Mucosa of gallbladder (tissue), 1 donor: Measurements from ENCODE around the gene DHDDS. TPM values are rescaled to one million over a fixed set of nuclear protein-coding genes. Genes with fewer than 3 reads are reported as not detected.
A peak's percentile ranks its signal among the peaks of the same experiment; 100 is the strongest.

Experiments
- DNase-seq: peaks from one replicate; pipeline ENCODE4 v3.0.0-alpha.2; 2020; ENCODE audit warnings: low spot score
- total RNA-seq: library from RNA; stranded (reverse); gene quantifications from one replicate; pipeline ENCODE4 v1.2.1, GENCODE V29; 2021
- donor health status: DM: no; HTN: no; CAD: no.

DHDDS gene
- total RNA-seq, 1 donor from 2014 or later, result 42.3 TPM

DNA sequence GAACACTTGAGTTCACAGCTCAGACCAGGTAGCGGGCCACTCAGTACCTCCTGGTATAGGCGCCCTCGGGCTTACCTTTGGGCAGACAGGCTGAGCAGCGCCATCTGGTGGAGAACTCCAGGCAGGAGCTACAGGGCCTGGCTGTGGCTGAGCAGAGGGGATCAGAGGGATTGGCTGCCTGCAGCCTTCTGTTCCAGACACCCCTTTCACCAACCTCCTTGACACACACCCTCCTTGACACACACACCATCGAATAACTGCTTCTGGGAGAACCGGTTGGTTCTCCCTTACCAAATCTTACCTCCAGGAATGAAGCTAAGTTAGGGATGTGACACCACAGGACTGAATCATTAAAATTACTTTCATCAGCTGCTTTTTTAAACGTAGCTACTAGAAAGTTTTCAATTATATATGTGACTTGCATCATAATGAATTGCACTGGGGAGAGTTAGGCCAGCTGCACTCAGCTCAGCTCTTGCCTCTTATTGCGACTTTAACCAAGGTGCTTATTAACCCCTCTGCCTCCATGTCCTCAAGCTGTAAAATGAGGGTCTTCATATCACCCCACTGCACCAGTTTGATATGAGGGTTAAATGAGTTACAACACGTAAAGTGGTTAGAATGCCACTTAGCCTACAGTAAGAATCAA is 14.9 kb upstream of the DHDDS start:
- peak; percentile 67 for DNase-seq

DNA sequence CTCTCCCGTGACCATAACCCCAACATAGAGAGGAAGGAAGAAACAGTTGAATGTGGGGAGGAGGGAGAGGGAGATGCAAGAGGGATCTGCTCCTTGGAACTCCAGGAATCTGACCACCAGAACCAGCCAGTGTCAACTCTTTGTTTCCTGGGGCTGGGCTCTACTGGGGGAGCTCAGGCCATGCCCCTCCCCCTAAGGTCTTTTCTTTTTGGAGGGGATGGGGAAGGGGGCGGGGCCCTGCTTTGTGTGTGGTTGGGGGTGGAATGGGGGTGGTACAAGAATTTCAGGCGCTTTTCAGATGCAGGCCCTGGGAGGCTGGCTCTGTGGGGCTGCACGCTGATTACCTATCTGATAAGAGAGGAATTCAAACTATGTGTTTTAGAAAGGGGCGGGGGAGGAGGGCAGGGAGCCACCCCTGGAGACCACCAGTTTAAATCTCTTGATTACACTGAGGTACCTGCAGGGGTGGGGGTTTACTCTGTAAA is 13.2 kb upstream of the DHDDS start:
- DNase-seq, result no peak

DNA sequence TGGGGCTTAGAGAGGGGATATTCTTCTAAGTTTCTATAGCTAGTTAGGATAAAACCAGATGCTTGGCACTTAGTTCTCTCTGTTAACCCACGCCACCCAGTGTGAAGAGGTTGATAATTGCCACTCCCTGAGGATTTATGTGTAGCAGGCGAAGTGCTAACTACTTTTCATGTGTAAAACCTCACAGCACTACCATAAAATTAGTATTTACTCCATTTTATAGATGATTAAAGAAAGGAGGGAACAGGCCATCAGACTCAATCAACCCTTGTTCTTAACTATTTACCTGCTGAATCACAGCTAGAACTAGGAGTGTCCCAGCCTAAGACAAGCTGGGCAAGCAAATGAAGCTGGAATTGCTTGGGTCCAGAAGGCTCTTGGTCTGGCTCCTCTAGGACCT is 12.6 kb upstream of the DHDDS start:
- no peak for DNase-seq

DNA sequence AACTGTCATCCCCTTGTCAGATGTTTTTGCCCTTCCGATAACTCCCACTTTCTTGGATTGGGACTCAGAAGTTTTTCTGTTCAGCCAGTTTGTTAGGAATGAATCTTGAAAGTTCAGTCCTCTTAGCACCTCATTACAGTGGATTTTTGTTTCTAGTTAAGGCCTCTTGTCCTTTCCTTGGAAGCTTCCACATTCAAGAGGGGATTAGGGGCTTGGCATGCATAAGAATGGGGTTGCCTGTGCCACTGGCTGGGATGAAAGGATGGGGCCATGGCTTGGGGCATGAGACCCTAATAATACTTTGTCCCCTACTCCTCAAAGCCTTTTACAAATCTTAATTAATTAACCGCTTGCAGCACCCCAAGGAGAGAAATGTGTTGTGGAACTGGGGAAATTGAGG is 2.4 kb upstream of the DHDDS start:
- no peak for DNase-seq

DNA sequence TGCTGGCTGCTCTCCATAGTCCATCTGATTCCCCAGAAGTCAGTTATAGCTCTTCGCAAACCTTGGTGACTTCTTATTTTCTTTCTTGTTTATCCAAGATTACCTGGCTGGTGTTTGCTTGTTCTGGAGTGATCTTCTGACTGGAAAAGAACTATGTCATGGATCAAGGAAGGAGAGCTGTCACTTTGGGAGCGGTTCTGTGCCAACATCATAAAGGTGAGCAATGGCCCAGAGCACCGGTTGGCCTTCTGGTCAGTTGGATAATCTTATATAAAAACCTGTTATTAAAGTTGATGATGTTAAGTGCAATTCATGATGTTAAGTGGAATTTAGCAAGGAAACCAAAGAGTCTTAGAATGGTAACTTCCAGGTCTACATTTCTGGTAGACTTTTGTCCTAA is 672 bp downstream of the DHDDS start:
- DNase-seq, result no peak

DNA sequence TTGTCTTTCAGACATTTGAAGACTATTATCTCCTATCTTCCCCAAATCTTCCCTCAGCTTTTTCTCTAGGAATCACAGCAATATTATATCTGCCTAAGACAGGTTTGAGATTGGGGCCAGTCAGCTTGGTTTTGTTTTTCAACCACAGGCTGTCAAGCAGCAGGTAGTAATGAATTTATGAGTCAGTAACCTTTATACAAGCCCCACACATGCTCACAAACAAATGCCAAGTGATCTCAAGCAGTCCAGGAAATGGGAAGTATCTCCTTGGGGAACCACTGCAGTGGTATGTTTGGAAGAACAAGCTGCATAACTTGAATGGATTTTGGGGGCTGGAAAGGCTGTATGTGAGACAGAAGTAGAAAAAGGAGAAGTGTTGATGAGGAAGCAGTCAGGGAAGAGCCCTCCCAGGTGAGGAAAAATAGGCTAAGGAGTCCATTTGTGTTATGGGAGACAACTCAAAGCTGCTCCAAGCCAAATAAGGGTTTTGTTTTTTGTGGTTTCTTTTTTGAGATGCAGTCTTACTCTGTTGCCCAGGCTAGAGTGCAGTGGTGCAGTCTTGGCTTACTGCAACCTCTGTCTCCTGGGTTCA is 2.1 kb downstream of the DHDDS start:
- DNase-seq, result no peak

DNA sequence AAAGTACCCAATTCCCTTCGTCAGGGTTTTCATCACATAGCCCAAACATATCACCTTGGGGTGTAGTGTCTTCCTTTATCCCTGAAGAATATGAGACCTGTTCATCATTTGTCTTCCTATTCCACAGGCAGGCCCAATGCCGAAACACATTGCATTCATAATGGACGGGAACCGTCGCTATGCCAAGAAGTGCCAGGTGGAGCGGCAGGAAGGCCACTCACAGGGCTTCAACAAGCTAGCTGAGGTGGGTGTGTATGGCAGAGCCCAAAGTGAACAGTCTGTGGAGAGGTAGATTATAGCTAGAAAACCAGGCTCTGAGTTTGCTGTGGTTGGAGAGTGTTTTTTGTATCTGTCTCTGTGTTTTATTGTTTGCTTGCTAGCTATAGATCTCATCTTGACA is 5.9 kb downstream of the DHDDS start:
- DNase-seq, result no peak

DNA sequence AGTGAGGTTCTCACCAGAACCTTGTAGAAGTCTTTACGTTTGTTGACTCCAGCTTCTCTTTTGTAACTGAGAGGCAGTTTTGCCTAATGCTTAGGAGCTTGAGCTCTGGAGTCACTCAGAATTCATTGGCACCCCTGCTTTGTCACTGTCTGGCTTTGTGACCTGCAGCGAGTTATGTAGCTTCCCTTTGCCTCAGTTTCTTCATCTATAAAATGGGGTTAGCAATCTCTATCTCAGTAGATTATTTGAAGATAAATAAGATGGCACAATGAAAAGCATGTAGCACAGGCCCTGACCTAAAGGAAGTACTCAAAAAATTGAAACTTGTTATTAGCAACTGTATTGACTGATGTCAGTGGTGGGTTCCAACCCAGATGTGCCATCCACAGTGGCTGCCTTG is 8.1 kb downstream of the DHDDS start:
- DNase-seq, result no peak

DNA sequence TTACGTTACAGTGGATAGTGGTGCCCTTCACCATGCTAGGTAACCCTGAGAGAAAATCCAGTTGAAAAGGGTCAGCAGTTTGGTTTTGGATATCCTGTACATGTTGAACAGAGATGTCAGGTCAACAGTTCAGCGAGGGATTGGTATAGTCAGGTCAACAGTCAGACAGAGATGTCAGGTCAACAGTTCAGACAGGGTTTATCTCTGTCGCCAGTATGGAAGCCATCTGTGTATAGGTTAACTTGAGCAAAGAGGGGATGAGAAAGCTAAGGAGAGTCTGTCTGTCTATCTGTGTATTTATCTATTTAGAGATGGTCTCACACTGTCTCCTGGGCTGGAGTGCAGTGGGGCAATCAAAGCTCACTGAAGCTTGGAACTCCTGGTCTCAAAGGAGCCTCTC is 17.7 kb downstream of the DHDDS start:
- DNase-seq, result no peak

DNA sequence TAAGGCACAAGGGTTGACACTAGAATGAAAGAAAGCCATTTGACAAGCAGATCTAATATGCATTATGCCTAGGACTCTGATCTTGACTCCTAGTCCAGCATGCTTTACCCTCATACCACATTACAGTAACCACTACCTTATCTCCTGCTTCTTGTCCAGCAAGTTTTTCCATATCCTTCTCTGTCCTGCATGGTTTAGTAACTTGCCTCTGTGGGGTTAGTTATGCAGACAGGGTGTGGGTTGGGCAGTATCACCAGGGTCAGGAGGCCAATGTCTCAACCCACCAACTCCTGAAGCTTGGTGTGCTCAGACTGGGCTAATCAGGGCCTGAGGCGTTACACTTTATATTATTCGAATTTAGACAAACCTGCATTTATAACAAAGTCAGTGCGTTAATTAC is 18.8 kb downstream of the DHDDS start:
- no peak for DNase-seq

DNA sequence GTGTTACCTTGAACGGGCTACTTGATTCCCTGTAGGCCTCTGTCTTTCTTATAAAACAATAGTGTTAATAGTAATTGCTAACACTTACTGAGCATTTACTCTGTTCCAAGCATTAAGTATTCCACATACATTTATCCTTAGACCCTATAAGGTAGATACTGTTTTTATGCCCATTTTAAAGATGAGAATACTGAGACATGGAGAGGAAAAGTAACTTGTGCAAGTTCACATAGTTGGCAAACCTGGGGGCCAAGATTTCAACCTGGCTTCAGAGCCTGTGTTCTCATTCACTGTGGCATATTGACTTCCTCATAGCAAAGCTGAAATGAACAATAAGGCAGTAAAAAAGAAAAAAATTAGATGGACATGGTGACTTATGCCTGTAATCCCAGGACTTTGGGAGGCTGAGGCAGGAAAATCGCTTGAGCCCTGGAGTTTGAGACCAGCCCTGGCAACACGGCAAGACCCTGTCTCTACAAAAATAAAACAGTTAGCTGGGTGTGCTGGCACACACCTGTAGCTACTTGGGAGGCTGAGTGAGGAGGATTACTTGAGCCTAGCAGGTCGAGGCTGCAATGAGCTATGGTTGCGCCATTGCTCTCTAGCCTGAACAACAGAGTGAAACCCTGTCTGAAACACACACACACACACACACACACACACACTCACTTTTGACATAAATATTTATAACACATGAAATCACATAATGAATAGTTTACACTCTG is 20.5 kb downstream of the DHDDS start:
- DNase-seq, result no peak

DNA sequence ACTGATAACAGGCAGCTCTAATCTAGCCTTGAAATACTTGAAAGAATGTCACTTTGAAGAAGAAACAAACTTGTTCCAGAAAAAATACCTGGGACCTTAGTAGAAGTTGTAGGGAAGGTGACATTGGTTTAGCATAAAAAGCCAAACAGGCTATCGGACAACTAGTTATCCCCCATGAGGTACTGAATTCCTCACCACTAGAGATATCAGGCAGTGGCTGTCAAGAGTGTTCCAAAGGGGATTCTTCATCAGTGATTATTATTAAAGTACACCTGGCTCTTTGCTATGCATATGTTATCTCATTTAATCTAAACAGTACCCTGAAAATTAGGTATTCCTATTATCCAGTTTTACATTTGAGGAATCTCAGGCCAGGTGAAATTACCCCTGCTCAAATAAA is 27.0 kb downstream of the DHDDS start:
- no peak for DNase-seq

DNA sequence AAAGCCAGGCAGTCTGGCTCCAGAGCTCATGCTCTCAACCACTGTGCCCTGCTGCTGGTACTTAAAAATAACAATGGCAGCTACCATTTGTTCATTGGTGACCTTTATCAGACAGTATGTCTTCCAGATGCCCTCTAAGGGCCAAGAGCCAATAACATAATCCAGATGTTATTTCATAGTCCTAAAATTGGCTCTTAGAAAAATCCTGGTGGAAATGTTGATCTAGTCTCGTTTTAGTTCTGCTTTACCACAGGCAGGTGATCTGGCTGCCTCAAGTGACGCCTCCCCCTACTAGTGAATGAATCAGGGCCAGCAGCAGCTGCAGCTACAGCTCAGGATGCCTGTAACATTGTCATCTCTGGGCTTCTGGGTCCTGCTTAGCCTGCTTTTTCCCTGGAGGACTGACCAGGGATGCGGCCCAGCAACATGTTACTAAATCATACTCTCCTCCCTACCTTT is 27.5 kb downstream of the DHDDS start:
- DNase-seq, result no peak

DNA sequence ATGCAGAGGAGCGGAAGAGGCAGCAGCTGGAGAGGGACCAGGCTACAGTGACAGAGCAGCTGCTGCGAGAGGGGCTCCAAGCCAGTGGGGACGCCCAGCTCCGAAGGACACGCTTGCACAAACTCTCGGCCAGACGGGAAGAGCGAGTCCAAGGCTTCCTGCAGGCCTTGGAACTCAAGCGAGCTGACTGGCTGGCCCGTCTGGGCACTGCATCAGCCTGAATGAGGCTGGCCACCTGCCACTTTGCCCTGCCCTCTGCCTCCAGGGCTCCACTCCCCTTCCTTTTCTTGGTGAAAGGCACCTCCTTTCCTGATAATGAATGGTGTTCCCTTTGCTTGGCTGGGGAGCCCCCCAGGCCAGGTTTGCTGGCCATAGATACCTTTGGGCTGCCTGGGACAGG is 36.8 kb downstream of the DHDDS start:
- DNase-seq, result no peak

DNA sequence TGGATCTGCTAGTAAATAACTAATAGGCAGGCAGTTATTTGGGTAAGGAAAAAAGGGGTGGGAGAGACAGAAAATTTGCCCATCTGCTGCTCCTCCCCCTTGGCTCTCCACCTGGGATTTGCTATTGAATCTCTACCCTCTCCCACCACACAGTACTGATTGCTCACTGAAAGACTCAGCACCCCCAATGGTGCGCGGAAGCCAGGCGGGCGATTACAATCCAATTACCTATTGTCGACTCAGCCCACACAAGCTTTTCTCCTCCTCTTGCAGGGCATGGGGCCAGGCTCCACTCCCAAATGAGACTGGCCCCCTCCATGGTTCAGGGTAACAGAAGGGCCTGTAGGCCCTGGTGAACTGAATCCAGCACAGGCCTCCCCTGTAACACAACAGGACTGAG is 37.4 kb downstream of the DHDDS start:
- no peak for DNase-seq

DNA sequence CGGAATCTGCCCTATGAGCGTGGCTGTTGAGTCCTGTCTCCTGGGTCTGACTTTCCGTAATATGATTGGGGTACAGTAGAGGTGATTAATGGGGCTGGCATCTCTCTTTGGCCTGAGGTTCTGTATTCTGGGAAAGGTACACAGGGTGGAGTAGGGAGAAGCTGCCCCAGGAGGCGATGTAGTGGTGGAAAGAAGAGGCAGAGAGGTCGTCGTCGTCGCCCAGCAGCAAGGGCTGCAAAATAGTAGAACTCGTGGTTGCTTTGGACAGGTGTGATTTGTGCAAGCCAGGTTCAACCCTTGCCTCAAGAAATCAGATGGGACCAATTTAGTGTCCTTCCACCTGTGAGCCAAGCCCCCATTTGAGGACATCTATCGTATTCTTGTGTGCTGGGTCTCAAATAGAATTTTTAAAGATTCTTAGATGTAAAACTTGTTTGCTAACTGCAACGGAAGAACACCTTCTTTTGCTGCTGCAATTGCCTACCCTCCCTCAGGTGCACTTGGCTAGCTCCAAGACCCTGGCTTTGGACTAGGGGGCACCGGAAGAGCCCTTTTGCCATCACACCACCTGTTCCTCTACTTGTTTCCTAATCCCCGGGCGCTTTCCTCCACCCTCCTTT is 38.9 kb downstream of the DHDDS start:
- DNase-seq, result no peak

DNA sequence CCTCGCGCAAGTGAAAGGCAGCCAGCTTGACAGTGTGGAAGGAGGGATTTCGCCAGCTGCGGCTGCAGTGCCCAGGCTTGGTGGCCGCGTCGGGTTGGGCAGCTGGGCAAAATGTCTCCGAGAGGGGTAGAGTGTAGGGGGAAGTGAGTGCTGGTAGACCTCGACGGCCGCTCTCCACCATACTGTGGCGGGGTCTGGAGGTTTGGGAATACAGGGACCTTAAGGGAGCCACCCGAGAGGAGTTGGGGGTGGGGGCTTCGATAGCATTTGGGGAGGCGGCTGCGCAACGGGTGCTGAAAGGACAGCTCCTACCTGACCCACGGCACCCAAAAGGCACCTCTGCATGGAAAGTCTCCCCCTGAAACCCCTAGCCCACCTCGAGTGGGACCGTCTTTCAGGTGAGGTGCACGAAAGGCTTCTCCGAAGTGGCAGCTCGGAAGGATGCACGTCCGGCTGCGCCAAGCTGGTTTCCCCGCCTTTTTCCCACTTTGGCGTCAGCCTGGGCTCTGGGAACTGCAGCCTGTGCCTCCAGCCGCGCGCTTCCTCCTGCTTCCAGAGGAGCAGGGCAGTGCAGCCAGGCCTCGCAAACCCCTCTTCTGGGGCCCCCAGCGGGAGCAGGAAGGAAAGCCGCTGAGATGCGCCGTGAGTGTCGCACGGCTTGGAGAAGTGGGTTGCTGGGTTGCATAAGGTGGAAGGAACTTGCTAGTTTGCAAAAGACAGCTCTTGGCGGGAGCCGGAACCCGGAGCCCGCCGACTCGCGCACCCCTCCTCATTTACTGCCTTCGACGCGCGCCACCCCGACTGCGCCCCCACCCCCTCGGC is 39.6 kb downstream of the DHDDS start:
- peak; percentile 54 for DNase-seq

DNA sequence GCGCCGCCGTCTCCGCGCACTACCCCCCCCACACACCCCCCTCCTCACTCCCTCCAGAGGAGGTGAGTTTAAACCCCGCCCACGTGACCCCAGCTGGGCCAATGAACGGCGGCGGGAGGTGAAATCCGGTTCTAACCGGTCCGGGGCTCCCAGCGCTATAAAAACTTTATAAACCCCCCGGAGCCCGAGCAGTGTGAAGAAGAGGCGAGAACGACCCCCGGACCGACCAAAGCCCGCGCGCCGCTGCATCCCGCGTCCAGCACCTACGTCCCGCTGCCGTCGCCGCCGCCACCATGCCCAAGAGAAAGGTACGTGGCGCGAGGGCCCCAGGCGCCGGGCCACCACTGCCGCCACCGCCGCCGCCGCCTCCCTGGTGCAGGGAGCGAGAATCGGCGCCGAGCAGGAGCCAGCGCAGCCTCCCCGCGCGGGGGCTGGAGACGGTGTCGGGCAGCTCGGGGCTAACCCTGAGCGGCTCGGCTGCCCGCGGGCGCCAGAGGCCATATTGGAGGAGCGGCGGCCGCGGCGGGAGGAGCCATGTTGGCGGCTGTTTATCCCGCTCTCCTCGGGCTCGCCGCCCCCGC is 40.3 kb downstream of the DHDDS start, which contains the start of gene HMGN2:
Gene HMGN2 (plus strand): TSS at position 121 of the 581 bp plus-strand sequence. CDS start 173 bp downstream, at position 294.
- peak; percentile 93 for DNase-seq

DNA sequence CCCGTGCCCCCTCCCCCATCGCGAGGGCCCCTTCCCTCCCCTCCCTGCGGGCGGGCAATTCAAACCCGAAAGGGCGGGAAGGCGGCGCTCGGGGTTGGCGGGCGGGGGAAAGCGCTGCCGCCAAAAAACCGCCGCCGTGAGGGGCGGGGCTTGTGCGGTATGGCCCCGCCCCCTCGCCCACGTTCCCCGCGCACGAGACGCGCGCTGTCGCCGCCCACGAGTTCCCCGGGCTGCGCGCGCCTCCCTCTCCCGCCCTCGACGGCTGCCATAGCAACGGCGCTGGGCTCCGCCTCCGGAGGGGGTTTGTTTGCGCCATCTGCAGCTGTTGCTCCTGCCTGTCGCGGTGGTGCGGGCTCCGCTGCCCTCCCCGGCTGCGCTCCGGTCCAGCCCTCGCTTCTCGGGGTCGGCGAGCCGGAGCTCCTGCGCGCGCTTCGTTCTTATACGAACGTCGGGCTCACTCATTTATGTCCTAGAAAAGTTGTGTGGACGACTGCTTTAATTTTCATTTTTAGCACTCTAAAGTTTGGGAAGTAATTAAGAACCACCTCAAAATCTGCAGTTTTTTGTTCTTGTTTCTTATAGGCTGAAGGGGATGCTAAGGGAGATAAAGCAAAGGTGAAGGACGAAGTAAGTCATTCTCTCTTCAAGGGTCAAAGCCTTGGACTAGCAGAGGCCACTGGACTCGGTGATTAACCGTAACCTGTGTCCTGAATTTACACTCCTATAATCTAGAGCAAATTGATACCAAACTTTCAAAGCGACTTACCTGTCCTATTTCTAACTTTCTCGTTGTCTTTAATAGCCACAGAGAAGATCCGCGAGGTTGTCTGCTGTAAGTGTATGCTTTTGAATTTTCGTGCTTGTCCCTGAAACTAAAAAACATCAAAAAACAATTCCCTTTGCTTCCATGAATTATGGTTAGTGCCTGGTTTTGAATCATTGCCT is 41.1 kb downstream of the DHDDS start:
- DNase-seq, result peak; percentile 96

DNA sequence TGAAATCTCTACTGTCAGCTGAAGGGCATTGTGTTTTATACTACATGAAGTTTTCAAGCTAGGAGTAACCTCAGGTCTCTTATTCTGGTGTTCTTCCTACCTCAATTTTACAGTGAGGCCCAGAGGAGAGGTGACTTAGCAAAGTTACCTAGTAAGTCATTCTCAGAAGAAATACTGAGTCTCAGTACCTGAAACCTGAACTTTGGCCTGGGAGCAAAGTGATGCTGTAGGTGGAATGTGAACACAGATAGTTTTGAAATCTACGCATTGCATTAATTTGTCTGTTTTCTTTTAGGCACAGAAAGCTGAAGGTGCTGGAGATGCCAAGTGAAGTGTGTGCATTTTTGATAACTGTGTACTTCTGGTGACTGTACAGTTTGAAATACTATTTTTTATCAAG is 42.7 kb downstream of the DHDDS start:
- no peak for DNase-seq
